Osteoblast (primary cell): ENCODE data around the gene MSRB1. TPM values are rescaled to one million over a fixed set of nuclear protein-coding genes. Genes with fewer than 3 reads are reported as not detected.

Experiments used
- DNase-seq: peaks from one replicate; pipeline ENCODE4 v3.0.0; 2011; ENCODE audit warnings: low spot score, mixed read lengths; ENCODE audit not compliant: insufficient read length; ENCODE audit errors: missing footprints
- H2AFZ ChIP-seq: 2 replicates; pipeline ENCODE4 v1.6.0; 2011; ENCODE audit warnings: mild to moderate bottlenecking, low read length
- H3K27ac ChIP-seq: 2 replicates; pipeline ENCODE4 v1.5.1; 2011; ENCODE audit warnings: mild to moderate bottlenecking, low read depth, low read length, moderate library complexity
- H3K27me3 ChIP-seq: 2 replicates; pipeline ENCODE4 v1.6.0; 2012; ENCODE audit warnings: mild to moderate bottlenecking, control low read depth, inconsistent platforms, low read length, moderate library complexity; ENCODE audit not compliant: insufficient read depth
- H3K36me3 ChIP-seq: 2 replicates; pipeline ENCODE4 v1.5.1; 2011; ENCODE audit warnings: mild to moderate bottlenecking, low read length, control low read depth, moderate library complexity; ENCODE audit not compliant: insufficient read depth
- H3K4me1 ChIP-seq: 2 replicates; pipeline ENCODE4 v1.5.1; 2011; ENCODE audit warnings: mild to moderate bottlenecking, low read length, control low read depth, moderate library complexity; ENCODE audit not compliant: insufficient read depth
- H3K4me2 ChIP-seq: 2 replicates; pipeline ENCODE4 v1.6.0; 2011; ENCODE audit warnings: mild to moderate bottlenecking, low read length; ENCODE audit not compliant: insufficient read depth
- H3K4me3 ChIP-seq: fragments of 200-600 bp; sonication (generic); 3 replicates; pipeline ENCODE4 v1.5.1; 2012; ENCODE audit warnings: mild to moderate bottlenecking, low read length, inconsistent platforms; ENCODE audit not compliant: insufficient read depth
- H3K79me2 ChIP-seq: 2 replicates; pipeline ENCODE4 v1.6.0; 2012; ENCODE audit warnings: mild to moderate bottlenecking, low read length, control low read depth, inconsistent platforms; ENCODE audit not compliant: insufficient read depth
- H3K9me3 ChIP-seq: 2 replicates; pipeline ENCODE4 v1.5.1; 2011; ENCODE audit warnings: low read depth, low read length, control low read depth
- H4K20me1 ChIP-seq: 2 replicates; pipeline ENCODE4 v1.6.0; 2012; ENCODE audit warnings: mild to moderate bottlenecking, low read length, control low read depth; ENCODE audit not compliant: insufficient read depth
- total RNA-seq: library from RNA; depleted of rRNA; stranded (reverse); fragments of >200 nt; gene quantifications from 2 replicates; pipeline ENCODE4 v1.2.3, GENCODE V29; 2012
- TF ChIP-seq, protein P1 (sequence below): IDR thresholded peaks from 2 replicates; pipeline ENCODE4 v1.5.1; 2011; ENCODE audit warnings: mild to moderate bottlenecking, low read depth, low read length, moderate library complexity; ENCODE audit errors: extremely low read depth

The MSRB1 gene
- total RNA-seq, 1 donor, result 18.1 TPM

DNA sequence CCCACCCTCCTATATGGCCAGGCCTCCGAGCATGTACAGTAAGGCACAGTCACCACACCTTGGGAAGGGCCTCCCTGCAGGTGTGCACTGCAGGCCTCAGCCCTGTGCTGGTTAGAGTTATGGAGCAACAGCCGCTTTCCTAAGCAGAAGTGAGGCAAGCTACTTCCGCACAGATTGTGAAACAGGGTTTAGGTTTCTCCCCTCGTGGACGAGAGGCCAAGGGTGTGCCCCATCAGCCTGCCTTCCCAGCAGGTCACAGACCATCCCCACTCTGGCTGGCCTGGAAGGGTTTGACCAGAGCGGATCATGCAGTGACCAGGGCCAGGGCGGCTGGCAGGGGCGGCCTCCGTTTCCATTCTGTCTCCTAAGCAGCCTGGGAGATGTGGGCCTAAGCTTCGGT, 4.7 kb downstream of the MSRB1 start:
- H3K27ac ChIP-seq, result no peak overlapping the region
- H2AFZ ChIP-seq, result no peak overlapping the region
- peaks cover 6% of the 10 kb centered on the region for H3K4me1 ChIP-seq
- peaks cover 14% of the 10 kb centered on the region for H3K36me3 ChIP-seq
- no peak overlapping the region for H3K4me2 ChIP-seq
- H4K20me1 ChIP-seq, result no peaks in the 10 kb centered on the region
- no peaks in the 10 kb centered on the region for H3K9me3 ChIP-seq
- H3K27me3 ChIP-seq, result no peaks in the 10 kb centered on the region
- H3K79me2 ChIP-seq, result no peaks in the 10 kb centered on the region
- H3K4me3 ChIP-seq, result no peak overlapping the region
- TF ChIP-seq, protein P1, sequence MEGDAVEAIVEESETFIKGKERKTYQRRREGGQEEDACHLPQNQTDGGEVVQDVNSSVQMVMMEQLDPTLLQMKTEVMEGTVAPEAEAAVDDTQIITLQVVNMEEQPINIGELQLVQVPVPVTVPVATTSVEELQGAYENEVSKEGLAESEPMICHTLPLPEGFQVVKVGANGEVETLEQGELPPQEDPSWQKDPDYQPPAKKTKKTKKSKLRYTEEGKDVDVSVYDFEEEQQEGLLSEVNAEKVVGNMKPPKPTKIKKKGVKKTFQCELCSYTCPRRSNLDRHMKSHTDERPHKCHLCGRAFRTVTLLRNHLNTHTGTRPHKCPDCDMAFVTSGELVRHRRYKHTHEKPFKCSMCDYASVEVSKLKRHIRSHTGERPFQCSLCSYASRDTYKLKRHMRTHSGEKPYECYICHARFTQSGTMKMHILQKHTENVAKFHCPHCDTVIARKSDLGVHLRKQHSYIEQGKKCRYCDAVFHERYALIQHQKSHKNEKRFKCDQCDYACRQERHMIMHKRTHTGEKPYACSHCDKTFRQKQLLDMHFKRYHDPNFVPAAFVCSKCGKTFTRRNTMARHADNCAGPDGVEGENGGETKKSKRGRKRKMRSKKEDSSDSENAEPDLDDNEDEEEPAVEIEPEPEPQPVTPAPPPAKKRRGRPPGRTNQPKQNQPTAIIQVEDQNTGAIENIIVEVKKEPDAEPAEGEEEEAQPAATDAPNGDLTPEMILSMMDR, result no peak
- peak; percentile 61 for DNase-seq

DNA sequence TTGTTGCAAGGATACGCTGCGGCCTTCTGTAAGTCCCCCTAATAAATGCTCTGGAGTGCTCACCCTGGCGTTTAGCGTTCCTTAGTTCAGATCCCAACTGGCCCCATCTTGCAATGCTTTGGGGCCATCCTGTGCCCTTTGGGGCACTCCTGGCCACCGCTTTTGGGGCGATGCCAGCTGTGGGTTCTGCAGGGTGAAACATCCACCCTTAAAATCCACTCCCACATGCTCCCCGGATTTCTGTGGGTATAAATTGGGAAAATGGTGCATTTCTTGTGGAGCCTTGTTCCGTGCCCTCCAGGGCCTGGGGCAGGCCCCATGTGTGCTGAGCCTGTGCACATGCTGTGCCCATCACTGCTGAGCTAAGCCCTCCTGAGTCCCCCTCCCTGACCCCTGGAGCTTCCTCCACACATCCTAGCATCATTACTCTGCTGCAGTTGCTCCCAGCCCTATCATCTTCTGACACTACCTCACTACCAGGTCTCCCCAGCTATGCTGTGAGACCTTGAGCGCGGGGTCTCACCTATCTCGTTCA, 6.0 kb downstream of the MSRB1 start:
- Histone ChIP-seq H3K9me3 (no peaks in the 10 kb centered on the region), H3K4me1 (no peaks in the 10 kb centered on the region), H2AFZ (no peak overlapping the region), H3K4me2 (no peak overlapping the region), H3K36me3 (peaks cover 14% of the 10 kb centered on the region), H4K20me1 (no peaks in the 10 kb centered on the region), H3K4me3 (no peak overlapping the region), H3K27me3 (no peaks in the 10 kb centered on the region), H3K79me2 (no peaks in the 10 kb centered on the region), H3K27ac (no peak overlapping the region)
- DNase-seq, result peak; percentile 50
- TF ChIP-seq, protein P1, result no peak

DNA sequence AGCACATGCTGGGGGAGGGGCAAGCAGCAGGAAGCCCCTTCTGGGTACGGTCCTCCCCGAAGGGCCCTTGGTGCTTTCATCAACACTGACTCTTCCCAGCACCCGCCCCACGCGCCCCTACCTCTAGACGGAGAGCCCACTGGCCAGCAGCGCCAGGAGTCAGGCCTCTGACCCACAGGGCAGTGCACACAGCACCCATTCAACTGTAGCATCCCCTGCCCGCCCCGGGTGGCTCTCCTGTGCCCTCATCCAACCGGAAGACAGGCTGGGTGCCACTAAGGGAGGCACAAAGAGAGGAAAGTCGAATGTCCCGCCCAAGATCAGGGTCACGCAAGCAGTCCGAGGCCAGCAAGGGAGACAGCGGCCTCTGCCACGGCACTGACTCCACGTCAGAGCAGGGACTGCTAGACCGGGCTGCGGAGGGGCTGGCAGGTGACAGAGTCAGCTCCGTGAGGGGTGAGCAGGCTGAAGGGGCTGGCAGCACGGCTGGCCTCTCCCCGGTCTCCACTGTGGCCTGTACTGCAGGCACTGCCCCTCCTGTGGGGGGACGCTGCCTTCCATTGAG, 9.8 kb downstream of the MSRB1 start:
- H3K9me3 ChIP-seq, result no peaks in the 10 kb centered on the region
- no peak overlapping the region for H3K4me2 ChIP-seq
- no peak overlapping the region for H3K4me3 ChIP-seq
- TF ChIP-seq, protein P1, result no peak
- peaks cover 6% of the 10 kb centered on the region for H3K27me3 ChIP-seq
- H2AFZ ChIP-seq, result no peak overlapping the region
- H3K36me3 ChIP-seq, result no peaks in the 10 kb centered on the region
- H3K27ac ChIP-seq, result no peak overlapping the region
- H3K4me1 ChIP-seq, result no peaks in the 10 kb centered on the region
- H3K79me2 ChIP-seq, result no peaks in the 10 kb centered on the region
- DNase-seq, result peak; percentile 83
- no peaks in the 10 kb centered on the region for H4K20me1 ChIP-seq

DNA sequence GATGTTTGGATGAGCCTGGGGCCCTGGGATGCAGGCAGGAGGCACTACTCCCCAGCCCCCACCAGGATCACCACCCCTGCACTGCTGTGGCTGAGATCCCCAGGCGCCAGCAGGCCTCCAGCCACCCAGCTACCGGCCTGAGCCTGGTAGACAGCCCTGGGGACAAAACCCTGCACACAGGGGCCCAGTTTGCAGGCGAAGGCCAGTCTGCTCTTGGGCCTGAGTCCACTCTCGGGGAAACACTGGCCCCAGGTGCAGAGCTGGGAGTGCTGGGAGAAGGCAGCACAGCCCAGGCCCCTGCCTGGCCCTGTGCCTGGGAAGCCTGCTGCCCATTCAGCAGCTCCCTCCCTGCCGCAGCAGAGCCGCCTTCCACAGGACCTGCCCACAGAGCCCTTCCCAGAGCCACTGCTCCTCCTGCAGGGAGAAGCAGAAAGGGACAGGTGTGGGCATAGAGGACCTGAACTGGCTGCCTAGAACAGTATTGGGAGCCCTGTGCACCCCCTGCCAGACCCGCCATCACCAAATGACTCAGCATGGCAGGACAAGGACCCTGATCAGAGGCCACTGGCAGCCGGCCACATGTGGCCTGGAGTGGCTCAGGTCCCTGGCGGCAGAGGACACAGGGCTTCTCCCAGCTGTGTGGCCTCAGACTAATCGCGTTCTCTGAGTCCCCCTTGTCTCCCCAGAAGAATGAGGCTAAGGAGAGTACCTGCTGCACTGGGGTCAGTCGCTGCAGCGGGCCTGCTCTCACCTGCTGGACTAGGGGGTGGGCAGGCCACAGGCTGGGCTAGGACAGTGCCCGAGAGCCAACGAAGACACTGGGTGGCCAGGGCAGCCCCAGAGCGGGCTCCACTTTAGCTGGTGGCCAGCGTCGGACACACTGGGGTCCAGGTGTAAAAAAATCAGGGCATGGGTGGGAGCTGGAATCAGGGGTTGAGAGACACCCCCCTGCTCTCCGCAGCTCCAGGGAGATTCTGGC, 10.7 kb downstream of the MSRB1 start:
- H3K4me2 ChIP-seq, result no peak overlapping the region
- peaks cover 6% of the 10 kb centered on the region for H3K27me3 ChIP-seq
- DNase-seq, result no peak
- no peak overlapping the region for H3K27ac ChIP-seq
- TF ChIP-seq, protein P1, result no peak
- no peaks in the 10 kb centered on the region for H3K79me2 ChIP-seq
- H3K4me3 ChIP-seq, result no peak overlapping the region
- no peaks in the 10 kb centered on the region for H3K9me3 ChIP-seq
- H2AFZ ChIP-seq, result no peak overlapping the region
- no peaks in the 10 kb centered on the region for H3K36me3 ChIP-seq
- H4K20me1 ChIP-seq, result no peaks in the 10 kb centered on the region
- no peaks in the 10 kb centered on the region for H3K4me1 ChIP-seq
